Kidney epithelial cell (primary cell): ENCODE measurements around the gene SRRD. TPM values are rescaled to one million over a fixed set of nuclear protein-coding genes. Genes with fewer than 3 reads are reported as not detected.

Experiments used
- DNase-seq: peaks from one replicate; pipeline ENCODE4 v3.0.0-alpha.2; 2010; ENCODE audit warnings: low read depth
- H3K27me3 ChIP-seq: 2 replicates; pipeline ENCODE4 v1.6.0; 2011; ENCODE audit warnings: low read length; ENCODE audit not compliant: control insufficient read depth, insufficient read depth
- H3K36me3 ChIP-seq: 2 replicates; pipeline ENCODE4 v1.5.1; 2011; ENCODE audit warnings: low read length; ENCODE audit not compliant: control insufficient read depth, insufficient read depth
- H3K4me3 ChIP-seq: 2 replicates; pipeline ENCODE4 v1.5.1; 2011; ENCODE audit warnings: low read depth, mild to moderate bottlenecking, control low read depth, low read length
- total RNA-seq: library from RNA; depleted of rRNA; stranded (reverse); fragments of >200 nt; gene quantifications from 2 replicates; pipeline ENCODE4 v1.2.3, GENCODE V29; 2015
- TF ChIP-seq, protein P1 (sequence below): IDR thresholded peaks from 2 replicates; pipeline ENCODE4 v1.5.1; 2011; ENCODE audit warnings: mild to moderate bottlenecking, moderate library complexity, low read length, control low read depth, inconsistent platforms; ENCODE audit not compliant: insufficient read depth, poor library complexity, severe bottlenecking

Gene SRRD
- total RNA-seq, 1 donor from 2014 or later, result 45.0 TPM

DNA sequence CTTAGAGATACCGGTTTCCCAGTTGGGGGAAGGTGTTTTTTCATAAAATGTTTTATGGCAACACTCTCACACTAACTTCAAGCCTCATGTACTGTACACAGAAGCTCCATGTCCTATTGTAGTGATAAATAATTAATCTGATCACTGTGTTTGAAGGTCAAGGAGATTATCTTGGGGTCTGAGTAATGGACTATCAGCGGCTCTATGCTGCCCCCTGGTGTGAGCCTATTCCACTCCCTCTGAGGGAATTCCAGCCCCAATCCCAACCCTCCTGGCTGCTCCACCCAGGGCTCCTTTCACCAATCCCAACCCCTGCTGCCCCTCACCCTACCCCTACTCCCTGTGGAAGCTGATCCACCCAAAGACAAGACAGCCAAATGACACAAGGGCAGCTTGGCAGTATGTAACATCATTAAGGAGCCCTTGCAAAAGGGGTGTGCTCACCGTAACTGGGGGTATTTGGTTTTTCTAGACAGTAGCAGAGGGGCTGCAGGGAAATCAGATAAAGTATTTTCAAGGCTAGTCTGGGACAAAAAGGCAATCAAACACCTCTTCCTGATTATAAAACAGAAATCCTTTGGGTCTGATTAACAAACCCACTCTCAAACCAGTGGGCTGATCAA is 22.4 kb upstream of the SRRD start:
- TF ChIP-seq, protein P1, sequence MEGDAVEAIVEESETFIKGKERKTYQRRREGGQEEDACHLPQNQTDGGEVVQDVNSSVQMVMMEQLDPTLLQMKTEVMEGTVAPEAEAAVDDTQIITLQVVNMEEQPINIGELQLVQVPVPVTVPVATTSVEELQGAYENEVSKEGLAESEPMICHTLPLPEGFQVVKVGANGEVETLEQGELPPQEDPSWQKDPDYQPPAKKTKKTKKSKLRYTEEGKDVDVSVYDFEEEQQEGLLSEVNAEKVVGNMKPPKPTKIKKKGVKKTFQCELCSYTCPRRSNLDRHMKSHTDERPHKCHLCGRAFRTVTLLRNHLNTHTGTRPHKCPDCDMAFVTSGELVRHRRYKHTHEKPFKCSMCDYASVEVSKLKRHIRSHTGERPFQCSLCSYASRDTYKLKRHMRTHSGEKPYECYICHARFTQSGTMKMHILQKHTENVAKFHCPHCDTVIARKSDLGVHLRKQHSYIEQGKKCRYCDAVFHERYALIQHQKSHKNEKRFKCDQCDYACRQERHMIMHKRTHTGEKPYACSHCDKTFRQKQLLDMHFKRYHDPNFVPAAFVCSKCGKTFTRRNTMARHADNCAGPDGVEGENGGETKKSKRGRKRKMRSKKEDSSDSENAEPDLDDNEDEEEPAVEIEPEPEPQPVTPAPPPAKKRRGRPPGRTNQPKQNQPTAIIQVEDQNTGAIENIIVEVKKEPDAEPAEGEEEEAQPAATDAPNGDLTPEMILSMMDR, result peak; percentile 86
- DNase-seq, result no peak
- Histone ChIP-seq H3K27me3 (no peaks in the 10 kb centered on the region), H3K36me3 (peaks cover 5% of the 10 kb centered on the region), H3K4me3 (no peak overlapping the region)

- no peak for DNase-seq
- H3K27me3 ChIP-seq, result no peaks in the 10 kb centered on the region
- peaks cover 5% of the 10 kb centered on the region for H3K36me3 ChIP-seq
- TF ChIP-seq, protein P1, result no peak
- H3K4me3 ChIP-seq, result no peak overlapping the region
Observed at GRCh38 chr22:26462051-26462450, 21.6 kb upstream of the SRRD start.

DNA sequence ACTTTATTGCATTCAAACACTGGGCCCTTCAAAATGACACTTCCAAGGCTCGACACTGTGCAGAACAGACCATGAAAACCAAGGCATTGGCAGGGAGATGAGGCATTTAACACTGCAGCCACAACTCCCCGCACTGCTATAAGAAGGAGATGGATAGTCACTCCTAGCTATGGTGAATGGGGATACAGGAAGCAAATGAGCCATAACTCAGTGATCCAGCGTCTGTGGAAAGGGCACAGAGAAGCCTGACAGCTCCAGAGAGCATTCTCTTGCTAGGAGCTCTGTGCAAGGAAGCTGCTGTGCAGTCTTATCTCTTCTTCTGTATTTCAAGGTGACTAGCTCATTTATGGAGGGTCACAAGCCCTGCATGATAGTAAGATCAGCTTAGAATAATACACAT is 21.0 kb upstream of the SRRD start:
- DNase-seq, result no peak
- TF ChIP-seq, protein P1, result no peak
- peaks cover 5% of the 10 kb centered on the region for H3K36me3 ChIP-seq
- no peaks in the 10 kb centered on the region for H3K27me3 ChIP-seq
- no peak overlapping the region for H3K4me3 ChIP-seq

DNA sequence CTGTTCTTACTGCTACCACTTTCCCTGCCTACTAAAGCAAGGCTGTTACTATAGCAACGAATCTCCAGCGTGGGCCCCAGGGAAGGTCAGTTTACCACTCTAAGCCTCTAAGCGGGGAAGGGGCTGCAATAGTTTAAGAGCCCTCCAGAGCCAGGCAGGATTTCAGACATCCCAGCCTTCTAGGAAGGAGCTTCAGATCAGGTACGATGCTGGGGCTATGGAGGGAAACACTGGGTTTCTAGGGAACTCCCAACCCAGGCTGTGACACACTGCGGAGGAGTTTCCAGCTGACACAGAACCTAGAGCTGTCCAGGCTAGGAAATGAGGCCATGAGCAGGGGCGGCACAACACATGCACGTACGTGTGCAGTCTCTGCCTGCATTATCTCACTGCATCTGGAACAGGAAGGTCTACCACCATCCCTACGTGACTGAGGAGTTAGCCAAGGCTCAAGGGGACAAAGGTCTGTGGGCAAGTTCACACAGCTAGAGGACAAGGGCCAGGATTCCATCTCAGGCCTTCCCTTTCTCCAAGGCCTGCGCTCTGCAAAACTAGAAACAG is 20.5 kb upstream of the SRRD start:
- Histone ChIP-seq H3K27me3 (no peaks in the 10 kb centered on the region), H3K36me3 (peaks cover 5% of the 10 kb centered on the region), H3K4me3 (no peak overlapping the region)
- TF ChIP-seq, protein P1, result no peak
- no peak for DNase-seq

DNA sequence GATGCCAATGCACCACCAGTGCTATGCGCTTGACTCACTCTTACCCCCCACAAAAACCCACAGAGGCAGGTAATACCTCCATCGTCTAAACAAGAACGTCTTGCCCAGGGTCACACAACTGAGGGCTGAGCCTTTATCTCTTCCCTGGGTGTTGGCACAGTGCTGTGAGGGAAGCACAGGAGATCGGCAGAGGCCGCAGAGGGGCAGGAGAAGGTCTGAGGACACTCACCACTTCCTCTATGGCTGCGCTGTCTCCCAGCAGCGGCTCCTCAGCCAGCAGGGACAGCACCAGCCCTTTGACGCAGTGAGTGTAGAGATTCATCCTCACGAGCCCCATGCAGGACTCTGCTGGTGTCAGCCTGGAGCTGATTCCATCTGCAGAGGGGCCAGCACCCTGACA is 20.0 kb upstream of the SRRD start:
- Histone ChIP-seq H3K4me3 (no peak overlapping the region), H3K27me3 (no peaks in the 10 kb centered on the region), H3K36me3 (peaks cover 5% of the 10 kb centered on the region)
- no peak for DNase-seq
- TF ChIP-seq, protein P1, result no peak

- TF ChIP-seq, protein P1, result no peak
- peaks cover 5% of the 10 kb centered on the region for H3K36me3 ChIP-seq
Observed at GRCh38 chr22:26464312-26464711, 19.4 kb upstream of the SRRD start.

More at GRCh38 chr22:26464312-26464711, 19.4 kb upstream of the SRRD start:
- Histone ChIP-seq H3K27me3 (no peaks in the 10 kb centered on the region), H3K4me3 (no peak overlapping the region)
- no peak for DNase-seq
